Neuron (in vitro differentiated cells): ENCODE measurements around the gene RXFP4.

Experiments used
- H2AFZ ChIP-seq: one replicate; pipeline ENCODE4 v1.6.1; 2013; ENCODE audit warnings: low read depth, mild to moderate bottlenecking, inconsistent platforms, low read length, moderate library complexity
- H3K27me3 ChIP-seq: one replicate; pipeline ENCODE4 v1.6.1; 2013; ENCODE audit warnings: low read length; ENCODE audit not compliant: insufficient read depth
- H3K36me3 ChIP-seq: one replicate; pipeline ENCODE4 v1.6.1; 2013; ENCODE audit warnings: low read length; ENCODE audit not compliant: insufficient read depth
- H3K4me1 ChIP-seq: one replicate; pipeline ENCODE4 v1.6.1; 2013; ENCODE audit warnings: low read length; ENCODE audit not compliant: insufficient read depth
- H3K4me3 ChIP-seq: 2 replicates; pipeline ENCODE4 v1.5.1; 2013; ENCODE audit warnings: mild to moderate bottlenecking, low read length, moderate library complexity
- H3K9me3 ChIP-seq: one replicate; pipeline ENCODE4 v1.6.1; 2013; ENCODE audit warnings: low read length

RXFP4 gene

DNA sequence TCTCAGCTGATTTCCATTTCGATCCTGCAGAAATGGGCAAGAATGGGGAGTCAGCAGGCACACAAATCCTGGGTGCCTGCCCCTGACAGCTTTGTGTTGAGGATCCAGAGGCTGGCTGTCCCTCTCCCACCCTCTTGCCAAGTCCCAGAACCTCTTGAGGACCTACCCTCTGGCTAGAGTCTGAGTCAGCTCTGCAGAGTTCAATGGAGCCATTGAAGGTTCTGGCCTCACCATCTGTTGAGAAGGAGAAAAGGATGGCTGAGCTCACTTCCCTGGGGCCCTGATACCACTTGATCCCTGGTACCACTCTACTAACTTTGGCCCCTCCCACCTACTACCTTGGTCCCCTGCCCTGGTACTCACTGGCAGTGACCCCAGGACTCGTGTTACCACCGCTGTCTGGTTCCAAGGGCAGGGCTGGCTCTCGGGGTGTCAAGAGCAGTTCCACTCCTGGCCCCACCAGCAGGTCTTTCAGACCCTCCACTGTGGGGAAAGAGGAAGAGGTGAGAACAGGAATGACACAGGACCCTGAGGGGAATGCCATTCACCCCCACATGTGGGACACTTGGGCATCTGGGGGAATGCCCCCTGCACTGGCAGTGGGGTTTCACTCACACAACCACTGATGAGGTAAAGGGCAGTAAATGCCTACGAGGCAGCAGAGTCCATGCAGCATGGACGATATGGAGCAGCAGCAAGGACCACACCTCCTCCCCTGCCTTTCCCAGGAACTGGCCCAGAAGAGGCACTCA is 10.5 kb downstream of the RXFP4 start:
- Histone ChIP-seq H3K27me3 (no peaks in the 10 kb centered on the region), H2AFZ (no peak overlapping the region), H3K36me3 (peaks cover 81% of the 10 kb centered on the region)

DNA sequence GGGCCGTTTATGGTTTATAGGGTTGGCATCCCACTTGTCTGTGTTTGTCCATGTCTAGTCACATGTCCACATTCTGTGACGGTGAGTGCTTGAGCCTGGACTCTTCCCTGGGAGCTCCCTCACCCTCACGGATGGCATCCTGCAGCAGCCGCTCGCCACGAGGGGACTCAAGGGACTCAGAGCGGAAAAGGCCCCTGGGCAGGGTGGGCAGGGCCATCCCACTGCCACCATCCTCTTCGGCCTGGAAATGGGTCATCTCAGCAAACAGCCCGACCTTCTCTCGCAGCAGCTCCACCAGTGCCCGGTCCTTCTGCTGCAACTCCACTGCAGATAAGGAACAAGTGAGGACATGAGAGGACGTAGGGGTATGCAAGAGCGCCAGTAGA is 11.1 kb downstream of the RXFP4 start:
- peaks cover 82% of the 10 kb centered on the region for H3K36me3 ChIP-seq
- H2AFZ ChIP-seq, result no peak overlapping the region
- no peak overlapping the region for H3K4me3 ChIP-seq
- H3K9me3 ChIP-seq, result no peaks in the 10 kb centered on the region
- H3K27me3 ChIP-seq, result no peaks in the 10 kb centered on the region
- no peaks in the 10 kb centered on the region for H3K4me1 ChIP-seq

More for the DNA sequence above, 10.5 kb downstream of the RXFP4 start:
- Histone ChIP-seq H3K9me3 (no peaks in the 10 kb centered on the region), H3K4me1 (no peaks in the 10 kb centered on the region), H3K4me3 (no peak overlapping the region)

DNA sequence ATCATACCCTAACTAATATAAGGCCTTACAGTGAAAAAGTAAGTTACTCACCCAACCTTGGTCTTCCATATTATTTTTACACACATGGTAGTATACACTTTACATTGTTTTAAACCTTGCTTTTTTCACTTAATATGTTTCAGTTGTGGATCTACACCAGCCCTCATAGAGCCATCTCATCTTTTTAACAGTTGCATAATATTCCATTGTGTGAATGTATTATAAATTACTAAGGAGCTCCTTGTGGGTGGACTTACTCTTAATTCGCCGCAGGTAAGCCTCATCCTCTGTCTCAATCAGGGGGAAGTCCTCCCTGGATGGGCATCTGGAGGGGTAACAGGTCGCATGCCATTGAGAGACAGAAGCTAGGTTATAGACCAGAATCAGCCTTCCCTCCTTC is 13.2 kb downstream of the RXFP4 start:
- Histone ChIP-seq H3K9me3 (no peaks in the 10 kb centered on the region), H2AFZ (no peak overlapping the region), H3K4me1 (no peaks in the 10 kb centered on the region), H3K27me3 (no peaks in the 10 kb centered on the region), H3K36me3 (peaks cover 85% of the 10 kb centered on the region), H3K4me3 (no peak overlapping the region)

DNA sequence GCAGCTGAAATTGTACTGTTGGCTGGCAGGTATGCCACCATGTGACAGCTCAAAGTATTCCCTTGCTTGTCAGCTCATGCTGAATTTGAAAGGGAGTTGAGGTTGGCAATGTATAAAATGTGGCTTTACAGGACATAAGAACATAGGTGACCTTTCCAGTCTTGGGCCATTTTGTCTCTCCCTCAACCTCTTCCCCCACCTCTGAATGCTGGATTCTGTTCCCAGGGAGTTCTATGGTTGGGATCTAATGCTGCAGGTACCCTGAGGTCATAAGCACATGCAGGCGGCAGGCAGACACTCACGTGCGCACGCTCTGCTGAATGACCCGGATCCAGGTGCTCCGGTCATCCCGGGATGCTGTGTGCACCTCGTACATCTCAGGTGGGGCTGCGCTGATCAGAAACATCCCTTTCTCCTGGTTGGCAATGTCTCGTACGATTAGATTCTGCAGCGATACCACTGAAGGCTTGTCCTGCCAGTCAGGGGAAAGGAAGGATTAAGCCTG is 16.0 kb downstream of the RXFP4 start:
- H3K4me3 ChIP-seq, result no peak overlapping the region
- H3K9me3 ChIP-seq, result no peaks in the 10 kb centered on the region
- no peaks in the 10 kb centered on the region for H3K4me1 ChIP-seq
- no peak overlapping the region for H2AFZ ChIP-seq
- H3K36me3 ChIP-seq, result peaks cover 85% of the 10 kb centered on the region
- H3K27me3 ChIP-seq, result no peaks in the 10 kb centered on the region

DNA sequence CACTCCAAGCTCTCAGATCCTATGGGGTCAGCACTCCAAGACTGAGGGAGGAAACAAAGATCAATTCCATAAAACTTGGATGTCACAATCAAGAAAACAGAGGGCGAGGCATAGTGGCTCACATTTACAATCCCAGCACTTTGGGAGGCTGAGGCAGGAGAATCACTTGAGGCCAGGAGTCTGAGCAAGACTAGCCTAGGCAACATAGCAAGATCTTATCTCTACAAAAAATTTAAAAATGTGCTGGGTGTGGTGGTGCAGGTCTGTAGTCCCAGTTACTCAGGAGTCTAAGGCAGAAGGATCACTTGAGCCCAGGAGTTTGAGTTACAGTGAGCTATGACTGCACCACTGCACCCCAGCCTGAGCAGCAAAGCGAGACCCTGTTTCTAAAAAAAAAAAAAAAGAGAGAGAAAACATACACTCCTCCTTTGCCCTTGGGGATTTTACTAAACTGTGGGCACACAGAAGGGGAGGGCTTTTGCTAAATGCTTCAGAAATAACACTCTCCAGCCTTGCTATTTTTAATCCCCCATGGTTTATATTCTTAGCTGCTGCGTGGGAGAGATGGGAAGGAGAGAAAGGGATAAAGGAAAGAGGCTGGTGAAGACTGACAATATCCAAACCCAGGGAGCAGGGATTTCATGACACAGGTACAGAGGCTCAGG is 18.8 kb downstream of the RXFP4 start:
- H2AFZ ChIP-seq, result no peak overlapping the region
- H3K9me3 ChIP-seq, result no peaks in the 10 kb centered on the region
- no peak overlapping the region for H3K4me3 ChIP-seq
- no peaks in the 10 kb centered on the region for H3K27me3 ChIP-seq
- H3K36me3 ChIP-seq, result peaks cover 83% of the 10 kb centered on the region
- H3K4me1 ChIP-seq, result no peaks in the 10 kb centered on the region

DNA sequence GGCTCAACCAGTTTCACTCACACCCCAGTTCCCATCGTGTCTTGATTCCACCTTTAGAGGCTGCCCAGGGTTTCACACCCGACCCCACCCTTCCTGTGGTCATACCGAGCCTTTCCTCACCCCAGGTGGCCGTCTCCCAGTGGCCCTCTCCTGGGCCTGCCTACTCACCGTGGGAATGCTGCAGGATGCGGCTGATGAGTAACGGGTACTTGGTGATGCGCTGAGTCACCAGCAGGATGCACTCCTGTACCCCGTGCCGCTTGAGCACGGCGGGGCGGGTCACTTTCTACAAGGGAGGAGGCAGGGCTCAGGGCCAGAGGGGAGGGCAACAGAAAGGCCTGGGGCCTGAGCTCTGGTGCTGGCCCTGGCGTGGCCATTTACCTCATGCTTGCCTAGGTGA is 20.5 kb downstream of the RXFP4 start:
- H3K9me3 ChIP-seq, result no peaks in the 10 kb centered on the region
- peaks cover 86% of the 10 kb centered on the region for H3K36me3 ChIP-seq
- H2AFZ ChIP-seq, result no peak overlapping the region
- no peaks in the 10 kb centered on the region for H3K27me3 ChIP-seq
- H3K4me3 ChIP-seq, result no peak overlapping the region
- no peaks in the 10 kb centered on the region for H3K4me1 ChIP-seq

DNA sequence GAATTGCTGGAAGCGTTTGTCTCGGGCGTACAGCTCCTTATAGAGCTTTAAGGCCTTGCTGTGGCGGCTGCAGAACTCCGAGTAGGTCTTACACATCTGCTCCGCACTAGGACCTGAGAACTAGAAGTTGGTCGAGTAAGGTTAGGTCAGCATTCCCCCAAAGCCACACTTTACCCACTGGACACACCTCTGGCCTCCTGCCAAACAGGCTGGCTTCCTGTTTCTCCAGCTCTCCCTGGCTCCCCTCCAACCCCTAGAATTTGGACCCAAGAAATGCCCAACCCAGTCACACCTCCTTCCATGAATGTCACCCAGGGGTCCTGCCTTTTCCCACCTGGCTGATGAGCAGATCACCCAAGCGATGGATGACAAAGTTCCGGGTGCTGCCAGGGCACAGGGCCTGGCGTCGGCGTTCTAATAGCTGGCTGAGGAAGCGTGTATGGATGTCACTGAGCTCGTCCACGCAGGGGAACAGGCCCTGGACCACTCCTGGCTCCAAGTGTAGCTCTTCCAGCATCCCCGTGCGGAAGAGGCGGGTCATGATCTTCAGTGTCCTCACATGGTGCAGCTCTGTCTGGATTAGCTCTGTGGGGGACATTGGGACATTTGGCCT is 21.3 kb downstream of the RXFP4 start:
- no peak overlapping the region for H2AFZ ChIP-seq
- no peaks in the 10 kb centered on the region for H3K9me3 ChIP-seq
- peaks cover 86% of the 10 kb centered on the region for H3K36me3 ChIP-seq
- no peaks in the 10 kb centered on the region for H3K27me3 ChIP-seq
- peaks cover 6% of the 10 kb centered on the region for H3K4me1 ChIP-seq
- no peak overlapping the region for H3K4me3 ChIP-seq

DNA sequence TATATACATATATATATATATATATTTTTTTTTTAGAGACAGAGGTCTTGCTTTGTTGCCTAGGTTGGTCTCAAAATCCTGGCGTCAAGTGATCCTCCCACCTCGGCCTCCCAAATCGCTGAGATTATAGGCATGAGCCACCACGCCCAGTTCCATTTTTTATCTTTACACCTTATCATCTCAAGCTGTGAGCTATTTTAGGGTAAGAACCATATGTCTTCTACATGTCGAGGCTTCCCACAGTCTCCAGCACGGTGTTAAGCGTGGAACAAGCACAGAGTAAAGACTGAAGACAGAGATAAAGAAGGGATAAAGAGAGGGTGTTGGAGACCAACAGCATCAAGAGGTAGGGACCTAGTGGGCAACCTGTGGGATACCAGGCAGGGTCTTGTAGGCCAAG is 22.8 kb downstream of the RXFP4 start:
- Histone ChIP-seq H3K27me3 (no peaks in the 10 kb centered on the region), H3K4me1 (peaks cover 21% of the 10 kb centered on the region), H3K4me3 (no peak overlapping the region), H3K9me3 (no peaks in the 10 kb centered on the region), H2AFZ (no peak overlapping the region), H3K36me3 (peaks cover 87% of the 10 kb centered on the region)

DNA sequence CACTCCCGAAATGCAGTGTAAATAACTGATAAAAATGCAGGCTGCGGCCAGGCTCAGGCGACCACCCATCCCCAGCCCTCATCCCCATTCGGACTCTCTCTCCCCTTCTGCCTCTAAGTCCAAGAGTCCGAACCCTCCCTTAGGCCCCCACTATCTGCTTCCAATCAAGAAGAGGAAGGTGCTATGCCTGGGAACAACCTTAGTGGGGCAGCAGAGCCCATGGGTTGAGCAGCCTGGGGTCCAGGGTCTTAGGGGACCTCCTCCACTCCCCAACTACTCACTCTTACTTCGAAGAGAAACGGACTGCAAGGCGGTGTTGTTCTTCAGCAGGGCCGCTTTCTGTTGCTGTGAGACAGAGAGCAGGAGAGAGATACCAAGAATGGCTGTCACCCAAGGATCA is 24.7 kb downstream of the RXFP4 start:
- H3K36me3 ChIP-seq, result peaks cover 71% of the 10 kb centered on the region
- H3K4me1 ChIP-seq, result peaks cover 37% of the 10 kb centered on the region
- H3K9me3 ChIP-seq, result no peaks in the 10 kb centered on the region
- H2AFZ ChIP-seq, result no peak overlapping the region
- no peaks in the 10 kb centered on the region for H3K27me3 ChIP-seq
- H3K4me3 ChIP-seq, result no peak overlapping the region

DNA sequence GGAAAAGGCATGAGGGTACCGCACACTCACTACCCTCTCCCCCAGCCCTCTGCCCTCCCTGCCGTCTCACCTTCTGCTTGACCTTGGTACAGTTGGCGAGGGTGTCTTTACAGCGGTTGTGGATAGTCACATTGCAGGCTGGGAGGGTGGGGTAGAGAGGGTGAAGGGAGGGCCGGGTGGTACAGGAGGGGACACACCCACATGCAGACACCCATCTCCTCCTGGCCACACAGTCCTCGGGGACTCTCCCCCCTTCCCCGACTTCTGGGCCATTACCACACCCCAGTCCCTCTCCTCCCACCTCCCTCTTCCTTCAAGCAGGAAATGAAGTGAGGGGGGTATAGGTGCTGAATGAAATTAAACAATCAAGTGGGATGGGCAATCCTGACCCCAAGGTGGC is 25.3 kb downstream of the RXFP4 start:
- Histone ChIP-seq H3K9me3 (no peaks in the 10 kb centered on the region), H3K27me3 (no peaks in the 10 kb centered on the region), H2AFZ (no peak overlapping the region), H3K36me3 (peaks cover 66% of the 10 kb centered on the region), H3K4me3 (no peak overlapping the region), H3K4me1 (peaks cover 37% of the 10 kb centered on the region)

DNA sequence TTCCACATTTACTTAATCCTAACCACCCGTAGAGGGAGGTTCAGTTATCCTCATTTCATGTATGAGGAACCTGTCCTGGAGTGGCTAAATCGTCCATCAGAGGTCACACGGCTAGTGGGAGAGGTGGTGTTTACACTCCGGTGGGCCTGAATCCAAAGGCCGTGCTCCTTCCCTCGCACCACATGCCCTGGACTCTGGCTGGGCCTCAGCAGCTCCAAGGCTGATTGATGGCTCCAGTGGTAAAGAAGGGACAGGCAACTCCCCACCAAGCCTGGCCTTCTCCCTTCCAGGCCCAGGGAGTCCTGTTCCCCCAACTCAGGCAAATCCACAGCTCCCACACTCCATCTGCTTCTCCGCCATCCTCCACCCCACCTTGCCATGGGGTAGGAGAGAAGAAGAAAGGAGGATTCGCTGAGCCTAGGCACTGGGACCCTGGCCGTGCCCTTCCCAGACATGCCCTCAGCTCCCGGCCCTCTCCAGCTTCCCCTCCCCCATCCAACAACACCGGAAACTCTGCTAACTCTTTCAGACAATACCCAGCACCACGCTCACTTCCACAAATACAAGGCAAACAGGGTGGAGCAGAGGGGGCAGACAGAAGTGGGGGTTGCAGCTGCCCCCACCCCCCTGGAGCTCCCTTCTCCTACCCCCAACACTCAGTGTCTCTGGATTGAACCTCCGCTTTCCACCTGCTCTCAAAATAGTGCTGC is 26.1 kb downstream of the RXFP4 start:
- no peak overlapping the region for H2AFZ ChIP-seq
- peaks cover 43% of the 10 kb centered on the region for H3K4me1 ChIP-seq
- H3K4me3 ChIP-seq, result no peak overlapping the region
- no peaks in the 10 kb centered on the region for H3K27me3 ChIP-seq
- H3K36me3 ChIP-seq, result peaks cover 59% of the 10 kb centered on the region
- H3K9me3 ChIP-seq, result no peaks in the 10 kb centered on the region

DNA sequence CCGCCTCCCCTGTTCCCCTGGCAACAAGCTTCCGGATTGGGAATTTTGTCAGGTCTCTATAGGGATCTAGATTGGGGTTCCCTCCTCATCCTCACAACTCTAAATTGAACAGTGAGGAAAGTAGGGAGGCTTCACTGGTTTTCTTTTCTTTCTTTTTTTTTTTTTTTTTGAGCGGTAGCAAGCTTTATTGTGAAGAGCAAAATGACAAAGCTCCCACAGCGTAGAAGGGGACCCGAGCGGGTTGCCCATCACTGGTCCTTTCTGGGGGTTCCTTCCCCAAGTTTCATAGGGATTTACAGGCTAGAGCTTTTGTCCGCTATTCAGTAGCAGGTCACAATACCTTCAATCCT is 26.6 kb downstream of the RXFP4 start:
- Histone ChIP-seq H3K4me3 (no peak overlapping the region), H3K36me3 (peaks cover 53% of the 10 kb centered on the region), H3K9me3 (no peaks in the 10 kb centered on the region), H3K4me1 (peaks cover 43% of the 10 kb centered on the region), H3K27me3 (no peaks in the 10 kb centered on the region), H2AFZ (no peak overlapping the region)

DNA sequence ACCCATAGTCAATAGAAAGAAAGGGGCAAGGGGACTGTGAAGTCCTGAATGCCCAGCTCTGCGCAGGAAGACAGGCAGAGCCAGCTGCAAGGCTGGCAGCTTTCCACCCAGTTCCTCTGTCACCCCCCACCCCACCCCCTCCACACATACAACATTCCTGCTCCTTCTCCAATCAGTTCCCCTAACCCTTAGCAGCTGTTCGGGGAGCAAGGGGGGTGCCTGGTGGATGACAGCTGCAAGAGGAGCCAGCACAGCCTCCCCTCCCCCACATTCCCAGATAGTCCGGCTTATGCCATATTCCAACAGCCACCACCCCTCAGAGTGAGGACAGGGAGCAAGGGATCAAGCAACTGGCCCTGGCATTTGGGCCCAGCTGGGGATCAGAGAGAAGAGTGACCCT is 27.2 kb downstream of the RXFP4 start:
- Histone ChIP-seq H3K36me3 (peaks cover 52% of the 10 kb centered on the region), H3K4me1 (peaks cover 43% of the 10 kb centered on the region), H3K27me3 (no peaks in the 10 kb centered on the region), H3K4me3 (no peak overlapping the region), H3K9me3 (no peaks in the 10 kb centered on the region), H2AFZ (no peak overlapping the region)
